CD14-positive monocyte (primary cell): ENCODE results near the gene TXLNB. TPM values are rescaled to one million over a fixed set of nuclear protein-coding genes. Genes with fewer than 3 reads are reported as not detected.
A peak's percentile ranks its signal among the peaks of the same experiment; 100 is the strongest.

Experiments used
- DNase-seq, 3 donors: peaks; one replicate each; pipeline ENCODE4 v3.0.0-alpha.2; 2011 to 2022
- H2AFZ ChIP-seq: 2 replicates; pipeline ENCODE4 v1.6.0; 2012; ENCODE audit warnings: mild to moderate bottlenecking, low read depth, low read length, inconsistent platforms; ENCODE audit not compliant: insufficient read depth, poor library complexity, severe bottlenecking
- H3K27ac ChIP-seq, 2 donors: 1 replicate in 1 of 2; 2 replicates in 1 of 2; pipeline ENCODE4 v1.5.1; 2012 to 2013; ENCODE audit warnings: low read length in 2 of 2, control low read depth in 1 of 2, inconsistent platforms in 1 of 2, low read depth in 1 of 2, mild to moderate bottlenecking in 1 of 2
- H3K27me3 ChIP-seq, 2 donors: one replicate each; pipeline versions ENCODE4 v1.6.0 to v1.6.1; 2011 to 2013; ENCODE audit warnings: low read length in 2 of 2; ENCODE audit not compliant: control insufficient read depth in 2 of 2, insufficient read depth in 2 of 2
- H3K36me3 ChIP-seq, 2 donors: replicated peaks in 1 of 2; 1 replicate in 1 of 2; 2 replicates in 1 of 2; pipeline versions ENCODE4 v1.5.1 to v1.6.1; 2012 to 2013; ENCODE audit warnings: low read length in 2 of 2, control low read depth in 1 of 2, inconsistent platforms in 1 of 2, mild to moderate bottlenecking in 1 of 2; ENCODE audit not compliant: insufficient read depth in 2 of 2, control insufficient read depth in 1 of 2
- H3K4me1 ChIP-seq, 2 donors: 1 replicate in 1 of 2; 2 replicates in 1 of 2; pipeline versions ENCODE4 v1.5.1 to v1.6.1; 2012 to 2013; ENCODE audit warnings: low read length in 2 of 2, control low read depth in 1 of 2, inconsistent platforms in 1 of 2, mild to moderate bottlenecking in 1 of 2, moderate library complexity in 1 of 2; ENCODE audit not compliant: insufficient read depth in 2 of 2, control insufficient read depth in 1 of 2
- H3K4me2 ChIP-seq: replicated peaks from 2 replicates; pipeline ENCODE3; 2012; ENCODE audit warnings: low read length, moderate library complexity, mild to moderate bottlenecking; ENCODE audit not compliant: poor library complexity, severe bottlenecking; ENCODE audit errors: extremely low read depth
- H3K4me3 ChIP-seq, 3 experiments: fragments of 200-600 bp in 1 of 3; sonication (generic) in 1 of 3; replicated peaks in 1 of 3; 1 replicate in 2 of 3; 2 replicates in 1 of 3; pipeline ENCODE4 v1.5.1; 2011 to 2013; ENCODE audit warnings: low read length in 3 of 3, mild to moderate bottlenecking in 3 of 3, control low read depth in 2 of 3, low read depth in 2 of 3, inconsistent platforms in 1 of 3, moderate library complexity in 1 of 3
- H3K79me2 ChIP-seq: 2 replicates; pipeline ENCODE4 v1.6.0; 2012; ENCODE audit warnings: mild to moderate bottlenecking, control low read depth, inconsistent platforms, low read length, moderate library complexity; ENCODE audit not compliant: insufficient read depth
- H3K9ac ChIP-seq: 2 replicates; pipeline ENCODE4 v1.6.0; 2017; ENCODE audit warnings: low read length, mild to moderate bottlenecking; ENCODE audit not compliant: insufficient read depth, poor library complexity, severe bottlenecking
- H3K9me3 ChIP-seq, 2 donors: replicated peaks in 1 of 2; 1 replicate in 1 of 2; 2 replicates in 1 of 2; pipeline versions ENCODE4 v1.5.1 to v1.6.1; 2012 to 2013; ENCODE audit warnings: low read length in 2 of 2, control low read depth in 1 of 2; ENCODE audit not compliant: control insufficient read depth in 1 of 2, insufficient read depth in 1 of 2
- H4K20me1 ChIP-seq: 2 replicates; pipeline ENCODE4 v1.6.0; 2012; ENCODE audit warnings: mild to moderate bottlenecking, low read length, control low read depth, moderate library complexity; ENCODE audit not compliant: insufficient read depth
- H3K27ac Mint-ChIP-seq, 7 donors: one replicate each; pipeline ENCODE4 v1.8.0; 2020; ENCODE audit warnings: mild to moderate bottlenecking in 7 of 7, mixed read lengths in 7 of 7, moderate library complexity in 6 of 7, inconsistent platforms in 2 of 7
- H3K27me3 Mint-ChIP-seq, 3 donors: one replicate each; pipeline ENCODE4 v1.8.0; 2021 to 2022; ENCODE audit warnings: low read depth in 3 of 3, mild to moderate bottlenecking in 3 of 3, mixed read lengths in 3 of 3, moderate library complexity in 3 of 3, inconsistent platforms in 1 of 3
- H3K36me3 Mint-ChIP-seq, 2 donors: one replicate each; pipeline ENCODE4 v1.8.0; 2020; ENCODE audit warnings: mixed read lengths in 2 of 2, inconsistent platforms in 1 of 2, mild to moderate bottlenecking in 1 of 2
- H3K4me1 Mint-ChIP-seq: one replicate; pipeline ENCODE4 v1.8.0; 2020; ENCODE audit warnings: mild to moderate bottlenecking, mixed read lengths
- H3K4me3 Mint-ChIP-seq, 2 donors: one replicate each; pipeline ENCODE4 v1.8.0; 2020; ENCODE audit warnings: mild to moderate bottlenecking in 2 of 2, mixed read lengths in 2 of 2, moderate library complexity in 1 of 2
- H3K9me3 Mint-ChIP-seq, 7 donors: one replicate each; pipeline ENCODE4 v1.8.0; 2020 to 2022; ENCODE audit warnings: mixed read lengths in 7 of 7, mild to moderate bottlenecking in 6 of 7, moderate library complexity in 6 of 7, inconsistent platforms in 2 of 7
- WGBS: methylation state at CpG from one replicate; pipeline ENCODE4 v1.1.5; 2013; ENCODE audit warnings: missing lambda C conversion rate; ENCODE audit not compliant: insufficient coverage; 5-methylcytosine and 5-hydroxymethylcytosine counted together
- intact Hi-C, 2 donors: fragments of 100-400 bp; cut with micrococcal nuclease; formaldehyde crosslinking; loops; one replicate each; pipeline versions ENCODE4 v1.15.0 to v1.15.1; 2023
- polyA plus RNA-seq, 3 donors: library from polyadenylated mRNA; depleted of rRNA in 1 of 3; unstranded in 2 of 3; stranded (reverse) in 1 of 3; fragments of 300-500 nt in 2 of 3; fragments of >200 nt in 1 of 3; fragmentation: Illumina TruSeq in 2 of 3; gene quantifications; 1 replicate in 2 of 3; 2 replicates in 1 of 3; pipeline ENCODE4 v1.2.3, GENCODE V29; 2012 to 2021
- TF ChIP-seq, protein P1 (sequence below): fragments of 200-600 bp; IDR thresholded peaks from one replicate; pipeline ENCODE4 v1.8.0; 2022; ENCODE audit warnings: antibody characterized with exemption, mild to moderate bottlenecking

TXLNB gene
- polyA plus RNA-seq, 3 donors, result 0.04 to 0.25 (median 0.14) TPM

- H3K27me3 ChIP-seq, result no peaks in the 10 kb centered on the region
- peaks cover 3 to 6% of the 10 kb centered on the region in 2 donors for H3K36me3 Mint-ChIP-seq
- peak overlapping the region; percentile 87 to 99 (median 97) for H3K27ac Mint-ChIP-seq
- DNase-seq, result peak; percentile 75 to 94 (median 89)
- no peaks in the 10 kb centered on the region for H3K27me3 Mint-ChIP-seq
- peak overlapping the region in 1 of 3 experiments; percentile 21 for H3K4me3 ChIP-seq
- intact Hi-C loops, result loop anchor here (5.0 to 10.0 kb wide), 2 partner anchors 46 to 706 kb away; partner anchors contain the start of gene TXLNB (in 2 of the 2)
- no peaks in the 10 kb centered on the region for H3K9me3 ChIP-seq
- peak overlapping the region; percentile 79 to 91 for H3K27ac ChIP-seq
- peaks cover 62 to 78% of the 10 kb centered on the region in 2 donors for H3K4me1 ChIP-seq
- no peak overlapping the region for H2AFZ ChIP-seq
- H3K36me3 ChIP-seq, result no peaks in the 10 kb centered on the region
- TF ChIP-seq, protein P1, sequence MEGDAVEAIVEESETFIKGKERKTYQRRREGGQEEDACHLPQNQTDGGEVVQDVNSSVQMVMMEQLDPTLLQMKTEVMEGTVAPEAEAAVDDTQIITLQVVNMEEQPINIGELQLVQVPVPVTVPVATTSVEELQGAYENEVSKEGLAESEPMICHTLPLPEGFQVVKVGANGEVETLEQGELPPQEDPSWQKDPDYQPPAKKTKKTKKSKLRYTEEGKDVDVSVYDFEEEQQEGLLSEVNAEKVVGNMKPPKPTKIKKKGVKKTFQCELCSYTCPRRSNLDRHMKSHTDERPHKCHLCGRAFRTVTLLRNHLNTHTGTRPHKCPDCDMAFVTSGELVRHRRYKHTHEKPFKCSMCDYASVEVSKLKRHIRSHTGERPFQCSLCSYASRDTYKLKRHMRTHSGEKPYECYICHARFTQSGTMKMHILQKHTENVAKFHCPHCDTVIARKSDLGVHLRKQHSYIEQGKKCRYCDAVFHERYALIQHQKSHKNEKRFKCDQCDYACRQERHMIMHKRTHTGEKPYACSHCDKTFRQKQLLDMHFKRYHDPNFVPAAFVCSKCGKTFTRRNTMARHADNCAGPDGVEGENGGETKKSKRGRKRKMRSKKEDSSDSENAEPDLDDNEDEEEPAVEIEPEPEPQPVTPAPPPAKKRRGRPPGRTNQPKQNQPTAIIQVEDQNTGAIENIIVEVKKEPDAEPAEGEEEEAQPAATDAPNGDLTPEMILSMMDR, result no peak
- no peaks in the 10 kb centered on the region for H4K20me1 ChIP-seq
- H3K4me1 Mint-ChIP-seq, result peaks cover 75% of the 10 kb centered on the region
- no CpG with 5 or more reads among the region's 9 CpGs for WGBS
- H3K9me3 Mint-ChIP-seq, result peaks cover 0 to 11% (median 2%) of the 10 kb centered on the region in 7 donors
- peak overlapping the region; percentile 37 for H3K4me2 ChIP-seq
- peak overlapping the region; percentile 22 for H3K9ac ChIP-seq
- no peaks in the 10 kb centered on the region for H3K79me2 ChIP-seq
- H3K4me3 Mint-ChIP-seq, result peak overlapping the region in 1 of 2 donors; percentile 59
Measured at GRCh38 chr6:139338795-139339194, 47.0 kb upstream of the TXLNB start.

DNA sequence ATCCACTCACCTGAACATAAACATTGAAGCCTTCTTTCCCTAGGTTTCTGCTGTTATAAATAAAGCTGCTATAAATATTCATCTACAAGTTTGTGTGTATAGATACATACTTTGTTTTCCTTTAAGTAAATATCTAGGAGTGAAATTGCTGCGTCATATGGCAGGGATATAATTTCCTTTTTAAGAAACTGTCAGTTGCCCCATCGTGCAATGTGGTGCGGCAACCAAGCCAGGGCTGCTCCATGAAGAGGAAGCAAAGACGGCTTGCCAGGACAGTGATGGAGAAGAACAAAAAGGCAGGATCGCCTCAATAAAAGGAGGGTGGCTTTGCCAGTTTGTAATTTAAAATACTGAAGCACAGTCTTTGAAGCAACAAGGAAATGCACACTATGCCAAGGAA is 46.0 kb upstream of the TXLNB start:
- peak overlapping the region in 1 of 2 donors; percentile 71 for H3K4me3 Mint-ChIP-seq
- peak overlapping the region; percentile 87 to 99 (median 97) for H3K27ac Mint-ChIP-seq
- Histone ChIP-seq H2AFZ (no peak overlapping the region), H3K4me3 (peak overlapping the region in 1 of 3 experiments; percentile 21), H3K79me2 (no peaks in the 10 kb centered on the region), H3K27ac (peak overlapping the region; percentile 79 to 91), H3K4me2 (peak overlapping the region; percentile 37), H3K27me3 (no peaks in the 10 kb centered on the region), H4K20me1 (no peaks in the 10 kb centered on the region), H3K9me3 (no peaks in the 10 kb centered on the region), H3K9ac (peak overlapping the region; percentile 22), H3K36me3 (no peaks in the 10 kb centered on the region), H3K4me1 (peaks cover 57 to 69% of the 10 kb centered on the region in 2 donors)
- H3K4me1 Mint-ChIP-seq, result peaks cover 66% of the 10 kb centered on the region
- peaks cover 0 to 11% (median 2%) of the 10 kb centered on the region in 7 donors for H3K9me3 Mint-ChIP-seq
- H3K36me3 Mint-ChIP-seq, result peaks cover 3 to 6% of the 10 kb centered on the region in 2 donors
- WGBS, result 4% methylated on average over 5 of the region's 5 CpGs
- no peaks in the 10 kb centered on the region for H3K27me3 Mint-ChIP-seq
- TF ChIP-seq, protein P1, result no peak
- intact Hi-C loops, result loop anchor here (5.0 to 10.0 kb wide), 2 partner anchors 46 to 707 kb away; partner anchors contain the start of gene TXLNB (in 2 of the 2)
- peak; percentile 76 to 90 (median 86) for DNase-seq
